Nephron progenitor cell (in vitro differentiated cells): ENCODE measurements around the gene P4HB.

Experiments used
- DNase-seq: peaks from one replicate; pipeline ENCODE4 v3.0.0; 2021
- H3K27ac Mint-ChIP-seq: 2 replicates; pipeline ENCODE4 v1.8.0; 2021; ENCODE audit warnings: mild to moderate bottlenecking, moderate library complexity, mixed read lengths
- H3K27me3 Mint-ChIP-seq: 2 replicates; pipeline ENCODE4 v1.8.0; 2021; ENCODE audit warnings: mild to moderate bottlenecking, low read depth, mixed read lengths; ENCODE audit not compliant: poor library complexity
- H3K36me3 Mint-ChIP-seq: 2 replicates; pipeline ENCODE4 v1.8.0; 2021; ENCODE audit warnings: low read depth, mixed read lengths
- H3K4me1 Mint-ChIP-seq: 2 replicates; pipeline ENCODE4 v1.8.0; 2021; ENCODE audit warnings: mixed read lengths
- H3K4me3 Mint-ChIP-seq: 2 replicates; pipeline ENCODE4 v1.8.0; 2021; ENCODE audit warnings: mild to moderate bottlenecking, moderate library complexity, mixed read lengths
- H3K9me3 Mint-ChIP-seq: 2 replicates; pipeline ENCODE4 v1.8.0; 2021; ENCODE audit warnings: mild to moderate bottlenecking, moderate library complexity, mixed read lengths
- TF ChIP-seq, protein P1 (sequence below): fragments of 200-600 bp; sonication (generic); IDR thresholded peaks from 2 replicates; pipeline ENCODE4 v1.5.0; 2021; ENCODE audit warnings: antibody characterized with exemption

P4HB gene

DNA sequence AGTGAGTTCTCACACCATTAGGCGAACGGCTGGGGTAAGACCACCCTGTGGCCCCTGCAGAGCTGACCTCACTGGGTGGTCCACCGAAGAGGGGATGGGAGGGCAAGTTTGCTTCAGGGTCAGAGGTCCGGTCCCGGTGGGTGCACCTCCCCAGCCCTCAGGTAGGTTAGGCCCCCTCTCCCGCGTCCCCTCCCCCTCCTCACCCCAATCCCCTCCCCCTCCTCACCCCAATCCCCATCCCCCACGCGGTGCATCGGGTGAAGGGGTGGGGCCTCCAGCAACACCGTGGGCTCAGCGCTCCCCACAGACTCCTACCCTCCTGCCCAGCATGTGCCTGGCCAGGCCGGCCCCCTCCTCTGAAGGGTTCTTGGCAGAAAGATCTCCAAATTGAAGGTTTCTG, 40.6 kb downstream of the P4HB start:
- no peaks in the 10 kb centered on the region for H3K36me3 Mint-ChIP-seq
- H3K9me3 Mint-ChIP-seq, result no peaks in the 10 kb centered on the region
- H3K4me1 Mint-ChIP-seq, result peaks cover 12% of the 10 kb centered on the region
- H3K27ac Mint-ChIP-seq, result no peak overlapping the region
- no peak overlapping the region for H3K4me3 Mint-ChIP-seq
- TF ChIP-seq, protein P1, sequence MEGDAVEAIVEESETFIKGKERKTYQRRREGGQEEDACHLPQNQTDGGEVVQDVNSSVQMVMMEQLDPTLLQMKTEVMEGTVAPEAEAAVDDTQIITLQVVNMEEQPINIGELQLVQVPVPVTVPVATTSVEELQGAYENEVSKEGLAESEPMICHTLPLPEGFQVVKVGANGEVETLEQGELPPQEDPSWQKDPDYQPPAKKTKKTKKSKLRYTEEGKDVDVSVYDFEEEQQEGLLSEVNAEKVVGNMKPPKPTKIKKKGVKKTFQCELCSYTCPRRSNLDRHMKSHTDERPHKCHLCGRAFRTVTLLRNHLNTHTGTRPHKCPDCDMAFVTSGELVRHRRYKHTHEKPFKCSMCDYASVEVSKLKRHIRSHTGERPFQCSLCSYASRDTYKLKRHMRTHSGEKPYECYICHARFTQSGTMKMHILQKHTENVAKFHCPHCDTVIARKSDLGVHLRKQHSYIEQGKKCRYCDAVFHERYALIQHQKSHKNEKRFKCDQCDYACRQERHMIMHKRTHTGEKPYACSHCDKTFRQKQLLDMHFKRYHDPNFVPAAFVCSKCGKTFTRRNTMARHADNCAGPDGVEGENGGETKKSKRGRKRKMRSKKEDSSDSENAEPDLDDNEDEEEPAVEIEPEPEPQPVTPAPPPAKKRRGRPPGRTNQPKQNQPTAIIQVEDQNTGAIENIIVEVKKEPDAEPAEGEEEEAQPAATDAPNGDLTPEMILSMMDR, result no peak
- peaks cover 10% of the 10 kb centered on the region for H3K27me3 Mint-ChIP-seq
- DNase-seq, result no peak

DNA sequence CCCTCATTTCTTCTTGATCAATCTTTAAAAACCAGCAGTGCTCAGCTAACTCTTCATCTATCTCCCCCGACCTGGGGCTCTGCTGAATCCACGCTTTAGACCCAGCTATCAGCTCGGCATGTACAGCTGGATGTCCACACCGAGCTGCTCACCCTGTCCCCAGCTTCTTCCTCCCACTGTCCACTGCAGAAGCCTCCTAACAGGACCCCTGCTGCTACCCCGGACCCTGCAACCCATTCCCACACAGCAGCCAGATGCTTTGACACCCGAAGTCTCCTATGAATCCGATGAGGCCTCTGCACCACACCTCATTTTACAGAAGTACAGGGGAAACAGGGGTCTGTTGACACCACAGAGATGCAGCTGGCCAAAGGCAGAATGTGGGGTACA, 42.6 kb downstream of the P4HB start:
- peaks cover 10% of the 10 kb centered on the region for H3K27me3 Mint-ChIP-seq
- TF ChIP-seq, protein P1, result no peak
- DNase-seq, result no peak
- H3K9me3 Mint-ChIP-seq, result no peaks in the 10 kb centered on the region
- peaks cover 7% of the 10 kb centered on the region for H3K4me1 Mint-ChIP-seq
- H3K36me3 Mint-ChIP-seq, result no peaks in the 10 kb centered on the region
- H3K27ac Mint-ChIP-seq, result peak overlapping the region; percentile 24
- H3K4me3 Mint-ChIP-seq, result no peak overlapping the region

DNA sequence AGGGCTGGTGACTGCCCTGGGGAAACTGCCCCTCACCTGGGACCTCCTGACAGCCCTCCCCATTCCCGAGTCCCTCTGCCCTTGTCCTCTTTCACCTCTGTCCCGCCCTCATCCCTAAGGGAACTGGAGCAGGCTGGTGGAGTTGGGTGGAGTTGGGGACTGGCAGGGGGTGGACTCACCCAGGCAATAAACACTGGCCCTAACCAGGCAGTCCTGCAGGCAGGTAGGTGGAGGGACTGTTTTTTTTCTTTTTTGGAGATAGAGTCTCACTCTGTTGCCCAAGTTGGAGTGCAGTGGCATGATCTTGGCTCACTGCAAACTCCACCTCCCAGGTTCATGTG, 44.7 kb downstream of the P4HB start:
- peaks cover 10% of the 10 kb centered on the region for H3K27me3 Mint-ChIP-seq
- no peaks in the 10 kb centered on the region for H3K36me3 Mint-ChIP-seq
- DNase-seq, result no peak
- H3K9me3 Mint-ChIP-seq, result no peaks in the 10 kb centered on the region
- no peak overlapping the region for H3K27ac Mint-ChIP-seq
- peaks cover 7% of the 10 kb centered on the region for H3K4me1 Mint-ChIP-seq
- TF ChIP-seq, protein P1, result no peak
- no peak overlapping the region for H3K4me3 Mint-ChIP-seq

DNA sequence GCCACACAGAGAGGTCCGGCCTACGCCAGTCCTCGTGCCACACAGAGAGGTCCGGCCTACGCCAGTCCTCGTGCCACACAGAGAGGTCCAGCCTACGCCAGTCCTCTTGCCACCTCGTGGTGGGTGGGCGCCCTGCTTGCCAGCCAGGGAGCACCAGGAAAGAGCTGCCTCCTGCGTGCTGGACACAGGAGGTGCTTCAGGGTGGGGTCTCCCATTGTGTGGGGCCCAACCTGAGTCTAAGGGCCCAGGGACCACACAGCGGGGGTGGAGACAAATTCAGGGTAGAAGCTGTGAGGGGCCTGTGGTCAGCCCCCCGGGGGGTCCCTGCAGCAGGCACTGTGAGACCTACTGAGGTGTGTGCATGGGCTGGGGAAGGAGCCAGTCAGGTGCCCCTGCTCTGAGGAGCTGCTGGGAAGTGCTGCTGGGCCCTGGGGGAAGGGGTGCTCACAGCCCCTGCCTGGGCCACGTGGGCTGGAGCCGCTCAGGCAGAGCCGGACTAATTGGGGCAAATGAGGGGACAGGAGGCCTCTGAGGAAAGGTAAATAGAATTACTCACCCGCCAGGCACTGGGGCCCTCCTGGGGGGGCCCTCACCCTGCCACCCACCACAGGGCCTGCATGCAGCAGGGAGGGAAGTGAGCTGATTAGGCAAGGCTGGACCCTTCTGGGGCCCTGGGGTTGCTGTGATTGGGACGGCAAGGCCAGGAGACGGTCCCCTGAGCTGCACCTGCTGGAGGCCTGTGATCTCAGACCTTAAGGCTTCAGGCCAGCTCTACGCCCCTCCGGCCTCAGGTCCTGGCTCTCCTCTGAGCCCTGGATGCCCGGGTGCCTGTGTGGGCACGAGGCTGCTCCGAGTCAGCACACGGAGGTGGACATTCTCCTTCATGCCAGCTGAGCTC, 45.3 kb downstream of the P4HB start:
- Mint-ChIP-seq H3K36me3 (no peaks in the 10 kb centered on the region), H3K9me3 (no peaks in the 10 kb centered on the region), H3K27me3 (peaks cover 10% of the 10 kb centered on the region), H3K27ac (no peak overlapping the region), H3K4me3 (no peak overlapping the region), H3K4me1 (peaks cover 7% of the 10 kb centered on the region)
- TF ChIP-seq, protein P1, result no peak
- no peak for DNase-seq

DNA sequence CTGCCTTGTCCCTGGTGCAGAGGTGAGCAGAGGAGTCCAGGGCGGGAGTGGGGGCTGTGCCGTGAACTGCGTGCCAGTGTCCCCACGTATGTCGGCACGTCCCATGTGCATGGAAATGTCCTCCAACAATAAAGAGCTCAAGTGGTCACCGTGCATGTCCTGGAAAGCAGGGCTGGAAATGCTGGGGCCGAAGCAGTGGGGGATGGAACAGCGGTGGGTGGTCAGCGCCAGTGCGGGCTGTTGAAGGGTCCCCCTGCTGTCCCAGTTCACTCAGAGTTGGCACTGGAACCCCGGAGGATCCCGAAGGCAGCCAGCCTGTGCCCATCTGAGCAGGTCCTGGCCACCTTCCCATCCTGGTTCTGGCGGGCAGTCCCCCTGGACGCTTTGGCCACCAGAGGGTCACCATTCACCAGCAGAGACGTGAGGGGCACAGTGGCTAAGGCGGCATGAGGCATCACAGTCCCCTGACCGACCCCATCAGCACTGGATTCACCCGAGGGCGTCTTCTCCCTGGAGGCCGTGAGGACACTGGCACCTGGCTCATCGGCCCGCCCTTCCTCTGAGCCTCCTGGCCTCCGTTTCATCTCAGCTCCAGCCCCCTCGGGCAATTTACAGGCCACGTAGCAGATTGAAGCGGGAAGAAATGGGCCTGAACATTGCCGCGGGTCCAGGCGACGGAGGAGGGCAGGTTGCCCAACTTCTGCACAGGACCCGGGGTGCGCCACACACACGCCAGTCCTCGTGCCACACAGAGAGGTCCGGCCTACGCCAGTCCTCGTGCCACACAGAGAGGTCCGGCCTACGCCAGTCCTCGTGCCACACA, 46.3 kb downstream of the P4HB start:
- Mint-ChIP-seq H3K4me3 (no peak overlapping the region), H3K36me3 (no peaks in the 10 kb centered on the region), H3K9me3 (no peaks in the 10 kb centered on the region), H3K4me1 (peaks cover 14% of the 10 kb centered on the region), H3K27me3 (peaks cover 15% of the 10 kb centered on the region), H3K27ac (no peak overlapping the region)
- TF ChIP-seq, protein P1, result no peak
- DNase-seq, result no peak
